H9 (cell line): ENCODE data around the gene HEPHL1. TPM values are rescaled to one million over a fixed set of nuclear protein-coding genes. Genes with fewer than 3 reads are reported as not detected.

Experiments used
- DNase-seq: peaks from one replicate; pipeline ENCODE4 v3.0.0-alpha.2; 2017
- H2AFZ ChIP-seq: one replicate; pipeline ENCODE4 v1.6.1; 2013; ENCODE audit warnings: mild to moderate bottlenecking, low read length, control low read depth, moderate library complexity
- H2AK5ac ChIP-seq: 2 replicates; pipeline ENCODE4 v1.6.1; 2013; ENCODE audit warnings: low read length, control low read depth, mixed read lengths; ENCODE audit not compliant: insufficient read length
- H2BK120ac ChIP-seq: one replicate; pipeline ENCODE4 v1.6.1; 2013; ENCODE audit warnings: low read depth, mild to moderate bottlenecking, low read length, control low read depth, inconsistent platforms; ENCODE audit not compliant: poor library complexity, severe bottlenecking
- H2BK12ac ChIP-seq: 2 replicates; pipeline ENCODE4 v1.6.1; 2013; ENCODE audit warnings: low read length, control low read depth, mixed read lengths, low read depth; ENCODE audit not compliant: insufficient read length
- H2BK15ac ChIP-seq: 2 replicates; pipeline ENCODE4 v1.6.1; 2013; ENCODE audit warnings: low read depth, low read length, control low read depth
- H2BK20ac ChIP-seq: one replicate; pipeline ENCODE4 v1.6.1; 2013; ENCODE audit warnings: low read depth, mild to moderate bottlenecking, low read length, control low read depth, inconsistent platforms; ENCODE audit not compliant: poor library complexity, severe bottlenecking
- H2BK5ac ChIP-seq: 2 replicates; pipeline ENCODE4 v1.6.1; 2013; ENCODE audit warnings: low read length, control low read depth, mixed read lengths; ENCODE audit not compliant: insufficient read length
- H3K14ac ChIP-seq: 2 replicates; pipeline ENCODE4 v1.6.1; 2013; ENCODE audit warnings: low read length, control low read depth; ENCODE audit not compliant: insufficient read depth
- H3K18ac ChIP-seq: 2 replicates; pipeline ENCODE4 v1.6.1; 2013; ENCODE audit warnings: low read depth, mild to moderate bottlenecking, mixed read lengths, low read length, control low read depth; ENCODE audit not compliant: insufficient read length
- H3K23ac ChIP-seq: 2 replicates; pipeline ENCODE4 v1.6.1; 2013; ENCODE audit warnings: low read length, control low read depth, mixed read lengths, low read depth; ENCODE audit not compliant: insufficient read length
- H3K23me2 ChIP-seq: 2 replicates; pipeline ENCODE4 v1.6.1; 2013; ENCODE audit warnings: low read depth, mild to moderate bottlenecking, mixed read lengths, low read length, control low read depth; ENCODE audit not compliant: insufficient read length, poor library complexity, severe bottlenecking
- H3K27ac ChIP-seq: 2 replicates; pipeline ENCODE4 v1.5.1; 2013; ENCODE audit warnings: low read length, control low read depth, mixed read lengths, low read depth; ENCODE audit not compliant: insufficient read length
- H3K27me3 ChIP-seq: 2 replicates; pipeline ENCODE4 v1.6.1; 2013; ENCODE audit warnings: low read length, control low read depth, inconsistent platforms; ENCODE audit not compliant: insufficient read depth
- H3K4ac ChIP-seq: 2 replicates; pipeline ENCODE4 v1.6.1; 2013; ENCODE audit warnings: low read depth, mild to moderate bottlenecking, control low read depth, inconsistent platforms, low read length, moderate library complexity
- H3K4me1 ChIP-seq: 2 replicates; pipeline ENCODE4 v1.6.1; 2013; ENCODE audit warnings: low read length, control low read depth, inconsistent platforms; ENCODE audit not compliant: insufficient read depth
- H3K4me2 ChIP-seq: 2 replicates; pipeline ENCODE4 v1.6.1; 2013; ENCODE audit warnings: low read length, control low read depth, mixed read lengths; ENCODE audit not compliant: insufficient read length, insufficient read depth
- H3K56ac ChIP-seq: 2 replicates; pipeline ENCODE4 v1.6.1; 2013; ENCODE audit warnings: low read depth, mild to moderate bottlenecking, mixed read lengths, low read length, control low read depth; ENCODE audit not compliant: insufficient read length
- H3K79me1 ChIP-seq: 2 replicates; pipeline ENCODE4 v1.6.1; 2013; ENCODE audit warnings: low read depth, mild to moderate bottlenecking, moderate library complexity, low read length, control low read depth, inconsistent platforms; ENCODE audit not compliant: insufficient read depth, poor library complexity, severe bottlenecking
- H3K79me2 ChIP-seq: 2 replicates; pipeline ENCODE4 v1.6.1; 2013; ENCODE audit warnings: low read length, control low read depth, inconsistent platforms; ENCODE audit not compliant: insufficient read depth
- H3K9ac ChIP-seq: 2 replicates; pipeline ENCODE4 v1.6.1; 2013; ENCODE audit warnings: low read length, control low read depth, mixed read lengths; ENCODE audit not compliant: insufficient read length; ENCODE audit errors: extremely low read depth
- H3K9me3 ChIP-seq: one replicate; pipeline ENCODE4 v1.6.1; 2013; ENCODE audit warnings: low read depth, low read length, inconsistent platforms; ENCODE audit not compliant: control insufficient read depth
- H3T11ph ChIP-seq: one replicate; pipeline ENCODE4 v1.6.1; 2013; ENCODE audit warnings: mild to moderate bottlenecking, low read length, control low read depth, inconsistent platforms
- H4K20me1 ChIP-seq: one replicate; pipeline ENCODE4 v1.6.1; 2013; ENCODE audit not compliant: control insufficient read depth, insufficient read length, insufficient read depth
- H4K5ac ChIP-seq: 2 replicates; pipeline ENCODE4 v1.6.1; 2013; ENCODE audit warnings: low read depth, mild to moderate bottlenecking, mixed read lengths, low read length, control low read depth; ENCODE audit not compliant: insufficient read length
- H4K8ac ChIP-seq: replicated peaks from 2 replicates; pipeline ENCODE4 v1.6.1; 2013; ENCODE audit warnings: low read length, control low read depth, mixed read lengths, low read depth; ENCODE audit not compliant: insufficient read length
- H4K91ac ChIP-seq: 2 replicates; pipeline ENCODE4 v1.6.1; 2013; ENCODE audit warnings: low read depth, mild to moderate bottlenecking, moderate library complexity, mixed read lengths, low read length, control low read depth; ENCODE audit not compliant: insufficient read length
- H3K27ac Mint-ChIP-seq, 3 experiments: 2 replicates in 2 of 3; 3 replicates in 1 of 3; pipeline ENCODE4 v1.8.0; 2020 to 2021; ENCODE audit warnings: mixed read lengths in 3 of 3, mild to moderate bottlenecking in 1 of 3, moderate library complexity in 1 of 3
- H3K27me3 Mint-ChIP-seq: 2 replicates; pipeline ENCODE4 v1.8.0; 2021; ENCODE audit warnings: low read depth, mild to moderate bottlenecking, moderate library complexity, mixed read lengths
- H3K36me3 Mint-ChIP-seq, 3 experiments: 2 replicates in 2 of 3; 3 replicates in 1 of 3; pipeline ENCODE4 v1.8.0; 2020 to 2021; ENCODE audit warnings: low read depth in 3 of 3, mixed read lengths in 3 of 3; ENCODE audit not compliant: insufficient read depth in 1 of 3
- H3K4me1 Mint-ChIP-seq, 2 experiments: 2 replicates each; pipeline ENCODE4 v1.8.0; 2020; ENCODE audit warnings: mixed read lengths in 2 of 2
- H3K4me3 Mint-ChIP-seq, 2 experiments: 2 replicates in 1 of 2; 3 replicates in 1 of 2; pipeline ENCODE4 v1.8.0; 2020 to 2021; ENCODE audit warnings: mild to moderate bottlenecking in 2 of 2, mixed read lengths in 2 of 2, moderate library complexity in 1 of 2
- H3K9me3 Mint-ChIP-seq, 2 experiments: 2 replicates in 1 of 2; 3 replicates in 1 of 2; pipeline ENCODE4 v1.8.0; 2020; ENCODE audit warnings: mild to moderate bottlenecking in 2 of 2, mixed read lengths in 2 of 2, moderate library complexity in 1 of 2
- WGBS: extraction: QIAGEN DNeasy Blood & Tissue Kit; methylation state at CpG from one replicate; pipeline ENCODE4 v1.1.7; 2013; ENCODE audit warnings: missing lambda C conversion rate, low lambda C conversion rate, mixed read lengths; ENCODE audit not compliant: insufficient read length; ENCODE audit errors: extremely low coverage; 5-methylcytosine and 5-hydroxymethylcytosine counted together
- total RNA-seq: library from RNA; stranded (reverse); gene quantifications from 2 replicates; pipeline ENCODE4 v1.2.1, GENCODE V29; 2021
- TF ChIP-seq, protein P1 (sequence below): fragments of 200-600 bp; sonication (generic); conservative IDR thresholded peaks from 3 replicates; pipeline ENCODE4 v1.8.0; 2021; ENCODE audit warnings: antibody characterized with exemption, mild to moderate bottlenecking

The HEPHL1 gene
- total RNA-seq, 1 experiment from 2014 or later, result not detected

DNA sequence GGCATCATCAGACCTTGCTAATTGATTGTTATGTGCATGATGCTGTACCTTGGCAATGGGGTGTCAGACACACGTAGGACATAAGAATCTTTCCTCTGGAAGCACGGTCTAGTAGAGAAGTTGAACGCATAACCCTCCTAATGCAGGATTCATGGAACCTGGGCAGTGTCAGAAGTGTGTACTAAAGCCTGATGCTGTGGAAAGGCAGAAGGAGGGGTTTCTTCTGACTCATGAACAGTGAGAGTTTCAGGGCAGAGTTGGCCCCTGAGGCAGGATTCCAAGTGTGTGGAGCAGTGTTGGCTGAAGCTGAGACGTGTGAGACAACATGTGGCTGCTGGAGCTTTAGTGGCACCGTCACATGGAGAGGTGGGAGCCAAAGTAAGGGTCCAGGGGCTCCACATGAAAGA, 111.0 kb downstream of the HEPHL1 start:
- Histone ChIP-seq H3K56ac (no peak overlapping the region), H3K27me3 (no peaks in the 10 kb centered on the region), H2BK5ac (no peak overlapping the region), H2BK12ac (no peak overlapping the region), H3K18ac (no peak overlapping the region), H2BK15ac (no peak overlapping the region), H3K4me2 (no peak overlapping the region), H4K91ac (no peak overlapping the region), H3K14ac (no peak overlapping the region), H3K79me2 (peaks cover 62% of the 10 kb centered on the region), H3K4ac (no peak overlapping the region), H4K20me1 (no peaks in the 10 kb centered on the region), H4K5ac (no peak overlapping the region), H2AK5ac (no peak overlapping the region), H3K79me1 (peaks cover 4% of the 10 kb centered on the region), H2BK120ac (no peak overlapping the region), H2BK20ac (no peak overlapping the region), H3K23me2 (peaks cover 22% of the 10 kb centered on the region), H4K8ac (no peak overlapping the region), H3K23ac (no peak overlapping the region), H3T11ph (no peak overlapping the region), H3K4me1 (peaks cover 16% of the 10 kb centered on the region; the same call in 1 of the 2 replicates), H2AFZ (no peak overlapping the region), H3K9me3 (no peaks in the 10 kb centered on the region), H3K9ac (no peak overlapping the region), H3K27ac (no peak overlapping the region)
- Mint-ChIP-seq H3K27ac (no peak overlapping the region), H3K4me1 (peaks cover 45 to 47% of the 10 kb centered on the region in 2 experiments), H3K27me3 (no peaks in the 10 kb centered on the region; the same call in 1 of the 2 replicates), H3K4me3 (no peak overlapping the region), H3K9me3 (no peaks in the 10 kb centered on the region; a peak in 1 of 5 replicates), H3K36me3 (peaks cover 6 to 14% (median 12%) of the 10 kb centered on the region in 3 experiments; a peak in 6 of 7 replicates)
- DNase-seq, result no peak
- TF ChIP-seq, protein P1, sequence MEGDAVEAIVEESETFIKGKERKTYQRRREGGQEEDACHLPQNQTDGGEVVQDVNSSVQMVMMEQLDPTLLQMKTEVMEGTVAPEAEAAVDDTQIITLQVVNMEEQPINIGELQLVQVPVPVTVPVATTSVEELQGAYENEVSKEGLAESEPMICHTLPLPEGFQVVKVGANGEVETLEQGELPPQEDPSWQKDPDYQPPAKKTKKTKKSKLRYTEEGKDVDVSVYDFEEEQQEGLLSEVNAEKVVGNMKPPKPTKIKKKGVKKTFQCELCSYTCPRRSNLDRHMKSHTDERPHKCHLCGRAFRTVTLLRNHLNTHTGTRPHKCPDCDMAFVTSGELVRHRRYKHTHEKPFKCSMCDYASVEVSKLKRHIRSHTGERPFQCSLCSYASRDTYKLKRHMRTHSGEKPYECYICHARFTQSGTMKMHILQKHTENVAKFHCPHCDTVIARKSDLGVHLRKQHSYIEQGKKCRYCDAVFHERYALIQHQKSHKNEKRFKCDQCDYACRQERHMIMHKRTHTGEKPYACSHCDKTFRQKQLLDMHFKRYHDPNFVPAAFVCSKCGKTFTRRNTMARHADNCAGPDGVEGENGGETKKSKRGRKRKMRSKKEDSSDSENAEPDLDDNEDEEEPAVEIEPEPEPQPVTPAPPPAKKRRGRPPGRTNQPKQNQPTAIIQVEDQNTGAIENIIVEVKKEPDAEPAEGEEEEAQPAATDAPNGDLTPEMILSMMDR, result no peak
- WGBS, result no CpG with 5 or more reads among the region's 5 CpGs
